ENCODE measurements around the gene SPTBN2.

The SPTBN2 gene

DNA sequence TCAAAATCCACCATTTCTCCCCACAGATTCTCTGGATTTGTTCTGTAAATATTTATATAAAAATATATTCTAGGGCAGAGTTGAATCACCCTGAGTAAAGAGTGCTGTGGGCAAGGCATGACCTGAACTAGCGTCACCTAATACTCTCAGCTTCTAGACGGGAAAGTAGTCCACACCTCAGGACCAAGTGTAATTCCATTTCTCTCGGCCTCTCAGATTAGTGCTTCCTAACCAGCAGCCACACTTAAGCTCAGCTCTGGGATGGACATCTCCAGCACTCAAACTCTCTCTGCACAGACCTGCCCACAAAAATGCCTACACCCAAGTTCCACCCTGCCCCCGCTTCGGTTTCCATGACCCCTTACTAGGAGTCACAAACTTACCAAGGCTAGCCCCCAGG lies 5.3 kb downstream of the SPTBN2 start:
- no peak for DNase-seq

DNA sequence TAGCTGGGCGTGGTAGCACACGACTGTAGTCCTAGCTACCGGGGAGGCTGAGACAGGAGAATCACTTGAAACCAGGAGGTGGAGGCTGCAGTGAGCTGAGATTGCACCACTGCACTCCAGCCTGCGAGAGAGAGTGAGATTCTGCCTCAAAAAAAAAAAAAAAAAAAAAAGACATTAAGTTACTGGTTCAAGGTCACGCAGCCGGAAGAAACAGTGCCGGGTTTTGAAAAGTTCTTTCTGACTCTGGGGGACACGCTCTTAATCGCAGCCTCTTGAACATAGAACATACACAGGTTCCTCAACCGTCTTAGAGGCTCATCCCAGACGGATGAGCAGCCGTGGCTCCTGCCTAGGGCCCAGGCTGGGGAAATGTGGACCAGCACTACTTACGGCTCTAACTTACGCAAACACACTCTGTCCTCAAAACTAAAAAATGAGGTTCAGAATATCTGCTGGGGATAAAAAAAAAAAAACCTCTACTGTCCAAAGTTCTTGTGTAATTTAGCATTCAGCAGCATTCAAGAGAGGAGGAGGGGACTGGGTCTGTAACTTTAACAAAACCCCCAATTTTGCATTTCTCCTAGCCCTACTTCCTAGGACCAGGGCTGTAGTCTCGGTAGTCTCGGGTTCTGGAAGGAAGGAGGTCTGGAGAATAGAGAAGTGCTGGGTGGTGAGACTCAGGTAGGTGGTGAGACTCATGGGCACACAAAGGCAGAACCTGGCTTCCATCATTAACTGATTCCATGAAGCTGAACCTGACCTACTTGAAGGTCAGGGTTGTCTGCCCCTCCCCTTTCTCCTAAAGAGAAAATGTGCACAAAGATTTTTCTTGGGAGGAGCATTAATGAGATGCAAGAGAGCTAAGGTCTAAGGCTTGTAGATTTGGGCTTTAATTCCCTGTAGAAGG lies 6.0 kb downstream of the SPTBN2 start:
- no peak for DNase-seq

DNA sequence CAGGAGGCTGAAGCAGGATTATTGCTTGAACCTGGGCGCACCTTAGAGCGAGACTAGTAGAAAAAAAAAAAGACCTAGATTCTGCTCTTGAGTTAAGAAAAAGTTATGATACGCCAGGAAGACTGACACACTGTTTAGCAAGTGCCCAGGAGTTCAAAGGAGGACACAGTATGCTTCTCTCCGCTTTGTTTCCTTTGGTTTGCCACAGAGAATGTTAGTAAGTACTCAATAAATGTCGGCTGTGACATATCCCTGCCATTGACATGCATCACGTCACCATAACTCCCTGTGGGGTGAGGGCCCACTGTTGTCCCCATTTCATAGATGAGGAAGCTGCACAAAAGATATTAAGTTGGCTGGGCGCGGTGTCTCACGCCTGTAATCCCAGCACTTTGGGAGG lies 7.1 kb downstream of the SPTBN2 start:
- DNase-seq: no peak

DNA sequence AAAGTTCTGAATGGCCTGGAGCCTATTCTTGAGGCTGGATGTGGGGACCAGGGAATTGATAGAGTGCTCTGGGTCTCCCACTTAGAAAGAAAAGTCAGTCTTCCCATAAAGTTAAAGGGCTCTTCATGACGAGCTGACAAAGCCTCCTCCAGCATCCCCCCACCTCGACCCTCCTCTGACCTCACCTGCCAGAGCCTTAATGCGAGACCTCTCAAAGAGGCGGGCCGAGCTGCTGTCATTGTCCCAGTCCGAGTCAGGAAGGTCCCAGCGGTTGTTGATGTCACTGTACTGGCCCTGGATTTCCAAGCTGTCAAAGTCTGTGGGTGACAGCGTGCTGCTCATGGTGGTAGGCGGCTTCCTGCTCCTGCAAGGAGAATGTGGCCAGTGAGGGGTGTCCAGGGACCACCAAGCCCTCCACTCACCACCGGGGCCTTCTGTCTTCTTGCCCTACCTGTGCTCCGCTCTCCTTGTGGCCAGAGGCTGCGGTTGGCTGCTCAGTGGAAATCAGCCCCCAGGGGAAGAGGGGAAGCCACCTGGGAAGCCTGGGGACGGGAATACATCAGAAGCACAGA lies 8.0 kb downstream of the SPTBN2 start:
- DNase-seq: no peak

DNA sequence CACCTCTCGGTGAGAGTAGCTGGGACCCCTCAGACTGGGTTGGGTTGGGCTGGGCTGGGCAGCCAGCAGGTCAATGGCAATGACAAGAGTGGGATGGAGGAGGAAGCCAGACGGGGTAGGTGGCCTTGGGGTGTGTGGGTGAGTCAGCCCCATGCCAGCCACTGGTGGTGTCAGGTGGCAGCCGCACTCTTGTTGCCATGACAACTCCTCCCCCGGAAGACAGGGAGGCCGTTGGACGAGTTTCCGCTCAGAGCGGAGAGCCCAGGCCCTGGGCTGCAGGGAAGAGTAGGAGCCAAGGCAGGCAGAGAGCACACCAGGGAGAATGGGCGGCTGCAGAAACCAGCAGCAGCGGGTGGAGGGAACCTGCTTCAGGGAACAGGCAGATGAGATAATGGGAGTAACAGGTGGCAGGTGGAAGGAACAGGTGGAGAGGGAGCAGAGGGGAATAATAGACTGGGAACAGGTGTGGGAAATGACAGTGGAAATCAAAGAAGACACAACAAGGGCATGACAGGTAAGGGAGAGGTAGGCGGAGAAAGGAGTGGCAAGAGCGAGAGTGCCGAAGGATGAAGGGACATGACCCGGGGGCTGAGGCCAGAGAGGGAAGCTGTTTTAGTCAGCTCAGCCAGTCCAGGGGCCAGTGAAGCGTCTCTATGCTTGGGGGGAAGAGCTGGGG lies 8.7 kb downstream of the SPTBN2 start:
- no peak for DNase-seq

DNA sequence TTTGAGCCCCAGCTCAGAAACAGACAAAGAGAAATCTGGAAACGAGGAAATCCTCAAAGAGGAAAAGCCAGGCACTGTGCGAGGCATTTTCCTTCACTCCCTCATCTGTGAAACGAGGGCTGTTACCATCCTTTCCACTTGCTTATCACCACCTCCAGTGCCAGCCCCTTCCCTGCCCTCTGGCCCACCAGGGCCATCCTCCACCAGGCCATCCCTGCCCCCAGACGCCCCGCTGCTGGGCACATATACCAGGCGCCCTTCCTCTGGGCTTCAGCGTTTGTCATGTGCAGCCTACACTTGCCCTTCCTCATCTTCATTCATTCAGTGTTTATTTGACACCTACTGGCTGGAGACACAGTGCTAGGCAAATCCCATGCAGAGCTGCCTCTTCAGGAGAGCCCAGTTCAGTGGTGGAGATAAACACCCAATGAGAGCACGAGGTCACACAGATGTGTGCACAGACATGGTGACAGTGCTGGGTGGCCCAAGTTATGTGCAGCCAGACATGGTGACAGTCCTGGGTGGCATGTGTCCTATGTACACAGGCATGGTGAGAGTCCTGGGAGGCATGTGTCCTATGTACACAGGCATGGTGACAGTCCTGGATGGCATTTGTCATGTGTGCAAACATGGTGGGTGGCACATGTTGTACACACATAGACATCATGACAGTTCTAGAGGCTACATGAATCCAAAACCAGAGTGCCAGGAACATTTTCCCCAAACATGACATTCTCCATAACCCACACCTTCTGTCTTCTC lies 9.7 kb downstream of the SPTBN2 start:
- DNase-seq: no peak

DNA sequence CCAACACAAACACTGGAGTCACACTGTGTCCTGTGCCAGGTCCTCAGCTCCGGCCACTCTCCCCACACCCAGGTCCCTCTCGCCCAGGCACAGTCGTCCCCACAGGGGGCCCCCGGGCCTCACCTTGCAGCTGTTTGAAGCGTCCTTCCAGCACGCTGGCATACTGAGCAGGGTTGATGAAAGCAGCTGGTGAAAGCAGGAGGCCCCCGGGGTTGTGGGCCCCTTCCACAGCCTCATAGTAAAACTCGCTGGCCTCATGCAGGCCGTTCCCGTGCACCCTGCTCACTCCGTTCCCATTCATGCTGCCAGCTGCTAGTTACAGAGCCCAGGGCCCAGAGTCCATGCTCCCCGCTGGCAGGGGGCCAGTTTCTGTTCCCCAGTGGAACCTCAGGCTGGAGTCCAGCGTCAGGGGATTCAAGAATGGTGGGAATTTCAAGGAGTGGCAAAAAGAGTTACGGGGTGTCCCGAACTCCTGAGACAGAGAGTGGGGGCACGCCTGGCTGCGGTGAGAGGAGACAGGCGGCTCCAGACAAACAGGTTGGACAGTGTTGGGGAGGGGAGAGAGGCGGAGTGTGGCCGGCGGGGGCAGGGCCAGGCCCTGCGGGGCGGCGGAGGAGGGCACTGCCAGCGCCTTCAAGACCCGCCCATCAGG lies 10.6 kb downstream of the SPTBN2 start:
- DNase-seq: no peak

DNA sequence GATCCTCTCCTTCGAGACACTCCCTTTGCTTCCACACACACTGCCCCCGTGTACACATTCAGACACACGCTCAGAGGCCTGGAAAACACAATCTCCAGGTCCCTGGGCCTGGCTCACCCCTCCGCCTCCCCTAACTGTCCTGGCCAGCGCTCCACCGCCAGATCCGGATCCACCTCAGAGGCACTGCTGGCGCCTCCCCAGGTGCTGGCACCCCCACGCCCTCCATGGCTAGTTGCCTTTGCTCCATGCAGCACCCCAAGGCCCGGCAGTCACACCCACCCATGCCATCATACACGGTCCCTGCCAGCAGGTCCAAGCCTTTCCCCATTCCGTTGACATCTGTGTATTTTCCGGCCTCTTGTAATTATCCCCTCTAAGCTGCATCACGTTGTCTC lies 11.1 kb downstream of the SPTBN2 start:
- DNase-seq: no peak

DNA sequence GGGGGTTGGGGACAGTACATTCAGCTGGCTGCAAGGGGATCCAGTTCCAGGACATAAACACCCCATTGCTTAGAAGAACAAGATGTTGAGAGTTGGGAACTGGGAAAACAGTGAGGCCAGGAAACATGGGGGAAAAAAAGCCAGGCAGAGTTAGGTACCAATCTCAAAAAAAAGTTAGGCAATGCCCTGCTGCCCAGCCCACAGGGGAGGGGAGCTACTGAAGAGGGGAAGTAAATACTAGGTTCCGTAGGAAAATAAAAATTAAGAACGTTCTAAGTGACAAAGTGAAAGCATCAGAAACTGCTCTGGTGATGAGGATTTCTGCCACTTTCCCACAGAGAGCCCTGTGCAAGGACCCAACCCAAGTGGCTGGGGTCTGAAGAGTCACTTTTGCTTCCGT lies 12.0 kb downstream of the SPTBN2 start:
- no peak for DNase-seq

DNA sequence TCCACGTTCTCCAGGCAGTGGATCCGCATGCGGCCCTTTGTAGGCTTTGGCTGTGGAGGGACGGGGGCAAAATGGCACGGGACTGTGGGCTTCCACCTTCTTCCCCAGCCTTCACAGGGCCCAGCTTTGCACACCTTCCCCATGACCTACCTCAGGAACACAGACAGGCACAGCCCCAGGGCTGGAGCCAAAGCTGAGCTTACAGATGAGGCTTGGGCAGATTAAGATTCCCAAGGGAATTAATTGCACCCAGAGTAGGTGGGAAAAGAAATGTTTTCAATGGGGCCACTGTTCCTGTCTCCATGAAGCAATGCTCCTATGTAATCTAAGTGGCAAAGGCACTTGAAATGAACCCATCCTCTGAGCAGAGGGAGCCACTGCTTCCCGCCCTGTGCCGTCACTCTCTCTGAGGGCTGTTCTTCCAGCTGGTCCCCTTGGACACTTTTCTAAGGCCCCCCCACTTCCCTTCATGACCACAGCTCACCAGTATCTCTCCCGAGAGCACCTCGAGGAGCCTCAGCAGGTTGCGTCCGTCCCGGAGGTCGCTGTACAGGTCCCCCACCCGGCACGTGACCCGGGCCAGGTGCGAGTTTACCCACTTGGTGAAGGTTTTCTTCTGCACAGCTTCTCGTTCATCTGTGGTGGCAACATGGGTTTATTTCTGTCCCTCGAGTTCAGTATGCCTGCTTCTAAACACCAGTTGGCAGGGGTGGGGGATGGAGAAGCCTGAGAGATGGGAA lies 13.5 kb downstream of the SPTBN2 start:
- DNase-seq: no peak

DNA sequence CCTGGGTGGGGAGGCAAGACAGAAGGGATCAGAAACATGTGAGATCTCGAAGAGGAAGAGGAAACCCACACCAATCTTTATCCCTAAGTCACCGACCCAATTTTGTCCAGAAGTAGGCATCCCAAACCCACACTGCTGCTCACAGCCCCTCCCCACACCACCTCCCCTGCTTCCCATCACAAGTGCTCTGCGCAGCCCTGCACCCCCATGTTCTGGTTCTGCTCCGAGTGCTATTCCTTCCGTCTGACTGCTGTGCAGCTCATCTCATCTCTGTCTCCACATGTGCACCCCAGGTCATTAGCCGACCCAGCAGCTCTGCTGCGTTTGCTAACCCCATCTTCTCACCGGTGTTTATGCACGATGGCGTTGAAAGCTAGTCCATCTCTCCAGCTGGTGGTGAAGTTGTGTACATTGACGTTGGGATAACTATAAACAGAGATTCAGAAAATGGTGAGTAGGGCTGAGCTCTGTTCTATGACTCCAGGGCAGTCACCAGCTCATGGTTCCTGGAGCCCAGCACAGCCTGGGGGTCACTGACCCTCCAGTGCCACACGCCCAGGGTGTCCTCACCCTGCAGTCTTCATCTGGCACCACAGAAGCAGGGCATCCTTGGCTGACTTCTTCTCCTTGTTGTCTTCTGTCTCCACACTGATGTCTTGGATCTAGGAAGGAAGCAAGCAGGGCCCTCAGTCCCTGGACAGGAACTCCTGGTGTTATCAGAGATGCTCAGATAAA lies 15.1 kb downstream of the SPTBN2 start:
- no peak for DNase-seq

DNA sequence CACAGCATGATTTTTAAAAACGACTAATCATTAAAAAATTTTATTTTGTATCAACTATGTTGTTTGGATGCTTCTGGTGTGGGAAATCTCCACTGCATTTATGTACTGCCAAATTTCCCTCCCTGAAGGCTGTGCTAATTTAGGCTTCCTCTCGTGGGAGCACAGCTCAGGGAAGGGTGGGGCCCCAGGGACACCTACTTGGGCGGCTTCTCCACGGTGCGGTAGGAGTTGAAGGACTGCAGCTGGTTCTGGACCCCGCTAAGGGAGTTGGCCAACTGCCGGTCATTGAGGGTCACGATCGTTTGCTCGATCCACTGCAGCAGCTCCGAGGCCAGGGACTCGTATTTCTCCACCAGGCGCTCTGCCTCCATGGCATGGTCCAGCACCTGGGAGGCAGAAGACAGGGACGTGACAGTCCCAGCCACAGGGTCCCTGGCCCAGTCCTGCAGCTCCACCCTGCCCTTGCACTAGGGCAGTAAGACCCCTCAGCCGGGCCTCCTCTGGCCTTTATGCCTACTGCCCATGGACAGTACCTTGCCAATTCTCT lies 18.6 kb downstream of the SPTBN2 start:
- no peak for DNase-seq

DNA sequence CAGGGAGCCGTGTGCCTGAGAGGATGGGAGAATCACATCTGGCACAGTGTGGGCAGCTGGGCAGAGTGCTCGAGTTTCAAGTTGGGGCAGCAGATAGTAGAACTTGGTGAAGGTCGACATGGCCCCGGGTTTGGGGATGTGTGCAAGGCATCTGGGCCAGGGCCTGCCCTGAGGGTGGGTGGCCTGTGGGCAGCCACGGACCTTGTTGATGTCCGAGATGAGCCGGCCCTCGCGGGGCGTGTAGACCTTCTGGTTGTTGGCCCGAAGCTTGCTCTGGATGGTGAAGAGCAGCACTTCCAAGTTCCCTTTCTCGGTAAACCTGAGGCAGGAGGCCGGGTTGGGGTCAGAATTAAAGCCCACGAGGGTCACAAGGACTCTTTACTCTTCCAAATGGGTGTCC lies 20.3 kb downstream of the SPTBN2 start:
- no peak for DNase-seq

DNA sequence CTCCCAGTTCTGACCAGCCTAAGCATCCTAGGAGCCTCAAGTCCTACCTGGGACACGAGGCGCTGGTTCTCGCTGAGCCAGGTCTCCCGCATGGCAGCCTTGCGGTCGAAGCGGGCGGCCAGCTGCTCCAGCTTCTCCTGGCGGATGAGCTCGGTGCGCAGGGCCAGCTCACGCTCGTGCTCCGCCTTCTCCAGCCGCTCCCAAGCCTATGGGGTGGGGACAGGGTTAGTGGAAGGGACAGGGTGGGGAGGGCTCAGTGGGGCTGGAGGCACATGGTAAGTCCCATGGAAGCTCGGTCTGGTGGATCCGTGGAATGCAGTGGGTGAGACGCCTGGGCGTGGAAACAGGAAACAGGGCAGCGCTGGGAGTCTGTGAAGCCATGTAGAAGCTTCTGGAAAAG lies 20.9 kb downstream of the SPTBN2 start:
- no peak for DNase-seq

DNA sequence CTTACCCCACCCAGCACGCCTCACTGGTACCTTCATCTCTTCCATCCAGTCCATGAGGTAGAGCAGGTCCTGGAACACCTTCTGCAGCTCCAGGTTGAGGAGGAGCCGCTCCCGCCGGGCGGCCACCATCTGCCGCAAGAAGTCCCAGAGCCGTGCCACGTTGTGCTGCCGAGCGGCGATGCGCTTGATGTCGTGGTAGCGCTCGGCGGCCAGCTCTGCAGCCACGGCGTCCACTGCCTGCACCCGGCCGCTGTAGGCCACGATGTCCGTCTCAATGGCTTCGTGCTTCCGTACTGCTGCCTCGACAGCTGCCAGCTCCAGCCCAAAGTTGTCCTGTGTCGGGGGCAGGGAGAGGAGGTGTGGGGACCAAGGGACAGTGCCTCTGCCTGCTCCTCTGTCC lies 21.5 kb downstream of the SPTBN2 start:
- DNase-seq: no peak

DNA sequence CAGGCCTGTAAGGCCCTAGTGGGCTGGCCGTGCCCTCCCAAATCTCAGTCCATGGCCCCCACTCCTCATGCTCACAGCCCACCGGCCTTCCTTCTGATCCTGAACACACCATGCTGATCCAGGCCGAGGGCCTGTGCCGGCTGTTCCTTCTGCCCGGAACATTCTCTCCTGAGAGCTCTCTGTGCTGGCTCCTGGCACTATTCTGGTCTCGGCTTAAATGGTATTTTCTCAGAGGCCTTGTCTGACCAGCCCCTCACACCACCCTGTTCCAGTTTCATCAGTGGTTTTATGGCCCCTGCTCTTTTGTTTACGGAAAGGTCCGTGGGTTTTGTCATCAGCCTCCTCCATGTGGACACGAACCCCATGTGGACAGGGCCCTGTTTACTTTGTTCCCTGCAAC lies 22.0 kb downstream of the SPTBN2 start:
- DNase-seq: no peak

DNA sequence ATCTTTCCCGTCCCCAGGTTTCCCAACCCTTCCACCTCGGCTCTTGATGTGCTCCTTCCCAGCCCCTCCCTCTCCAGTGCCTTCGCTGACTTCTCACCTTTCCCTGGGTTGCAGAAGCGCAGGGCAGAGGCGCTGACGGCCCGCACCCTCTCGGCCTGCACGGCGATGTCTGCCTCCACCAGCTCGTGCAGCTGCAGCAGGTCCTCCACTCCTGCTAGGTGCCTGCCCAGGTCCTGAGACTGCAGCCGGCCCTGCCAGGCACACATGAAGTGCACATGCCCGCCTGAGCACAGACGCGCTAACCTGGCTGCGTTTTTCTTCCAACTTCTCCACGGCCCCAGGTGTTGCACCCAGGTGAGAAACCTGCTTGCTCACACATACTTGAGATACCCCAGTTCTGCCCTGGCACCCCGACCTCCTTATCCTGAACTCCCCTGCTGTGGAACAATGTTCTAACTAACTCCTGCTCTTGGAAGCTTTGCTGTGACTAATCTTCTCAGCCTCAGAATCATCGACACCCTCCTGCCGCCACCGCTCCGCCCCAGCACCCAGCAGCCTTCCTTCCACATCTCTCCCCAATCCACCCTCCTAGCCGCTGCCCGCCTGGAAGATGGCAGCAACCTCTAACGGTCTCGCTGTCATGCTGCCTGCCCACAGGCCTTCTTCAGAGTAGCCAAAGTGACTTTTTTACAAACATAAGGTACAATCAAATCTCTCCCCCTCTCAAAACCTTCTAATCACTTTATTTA lies 23.3 kb downstream of the SPTBN2 start:
- no peak for DNase-seq

DNA sequence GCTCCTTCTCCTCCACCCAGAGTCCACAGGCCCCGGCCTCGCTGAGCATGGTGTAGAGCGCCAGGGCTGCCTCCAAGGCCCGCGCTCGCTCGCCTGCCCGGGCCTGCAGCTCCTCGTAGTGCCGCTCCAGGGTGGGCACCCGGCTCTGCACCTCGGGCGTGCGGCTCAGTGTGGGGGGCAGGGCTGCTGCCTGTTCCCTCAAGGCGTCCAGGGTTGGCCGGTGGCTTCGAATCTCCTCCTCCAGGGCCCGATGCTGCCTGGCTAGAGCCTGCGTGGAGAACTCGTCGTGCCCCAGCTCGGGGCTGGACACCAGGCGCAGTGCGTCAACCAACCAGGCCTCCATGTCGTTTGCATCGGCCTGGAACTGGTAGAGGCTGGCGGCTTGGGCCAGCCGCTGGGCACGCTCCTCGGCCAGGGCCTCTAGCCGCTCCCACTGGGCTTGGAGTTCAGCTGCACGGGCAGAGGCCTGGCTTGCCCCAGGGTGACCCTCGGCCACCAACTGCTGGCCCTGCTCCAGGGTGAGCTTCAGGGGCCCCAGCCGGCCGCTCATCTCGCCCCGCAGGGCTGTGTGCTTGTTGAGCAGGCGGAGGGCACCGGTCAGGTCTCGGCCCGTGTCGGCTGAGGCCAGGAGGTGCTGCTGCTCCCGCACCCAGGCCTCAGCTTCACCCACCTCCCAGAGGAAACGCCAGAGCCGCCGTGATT lies 24.2 kb downstream of the SPTBN2 start:
- no peak for DNase-seq

DNA sequence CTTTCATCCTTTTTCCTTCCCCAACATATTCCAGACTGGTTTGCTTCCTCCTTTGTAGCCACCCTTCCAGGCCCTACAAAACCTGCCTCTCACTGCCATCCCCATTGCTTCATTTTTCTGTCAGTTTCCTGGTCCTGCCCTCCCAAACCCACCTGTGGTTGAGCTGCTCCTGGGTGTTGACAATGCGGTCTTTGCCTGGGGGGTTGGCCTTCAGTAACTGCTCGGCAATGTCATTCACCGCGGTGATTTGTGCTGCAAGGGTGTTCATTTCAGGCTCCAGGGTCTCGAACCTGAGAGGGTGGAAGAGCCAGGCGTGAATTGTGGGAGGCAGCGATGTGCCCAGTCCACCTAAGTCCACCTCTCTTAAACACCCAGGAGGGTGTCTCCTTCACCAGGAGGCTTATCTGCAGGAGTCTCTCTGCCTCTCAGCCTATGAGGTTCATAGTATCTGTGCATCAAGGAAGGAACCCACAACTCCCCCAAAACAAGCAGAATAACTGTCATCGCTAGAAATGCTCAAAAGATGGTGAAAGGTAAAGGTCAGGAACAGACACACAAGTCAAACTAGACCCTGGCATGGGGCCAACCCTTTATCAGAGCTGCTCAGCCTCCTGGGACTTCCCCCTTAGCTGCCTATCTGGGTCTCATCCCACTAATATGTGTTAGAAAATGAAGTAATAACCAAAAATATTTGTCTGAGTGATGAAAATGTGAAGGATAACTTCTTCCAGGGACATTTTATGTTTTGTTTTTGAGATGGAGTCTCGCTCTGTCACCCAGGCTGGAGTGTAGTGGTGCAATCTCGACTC lies 27.4 kb downstream of the SPTBN2 start:
- no peak for DNase-seq
